NCI-H2029 treated with DMSO at 0.1 percent for 48 hours (cell line): ENCODE measurements around the gene SETD3.

Experiments used
- DNase-seq: peaks from one replicate; lab custom pipeline; 2025; lab: John Stamatoyannopoulos, UW

The SETD3 gene

DNA sequence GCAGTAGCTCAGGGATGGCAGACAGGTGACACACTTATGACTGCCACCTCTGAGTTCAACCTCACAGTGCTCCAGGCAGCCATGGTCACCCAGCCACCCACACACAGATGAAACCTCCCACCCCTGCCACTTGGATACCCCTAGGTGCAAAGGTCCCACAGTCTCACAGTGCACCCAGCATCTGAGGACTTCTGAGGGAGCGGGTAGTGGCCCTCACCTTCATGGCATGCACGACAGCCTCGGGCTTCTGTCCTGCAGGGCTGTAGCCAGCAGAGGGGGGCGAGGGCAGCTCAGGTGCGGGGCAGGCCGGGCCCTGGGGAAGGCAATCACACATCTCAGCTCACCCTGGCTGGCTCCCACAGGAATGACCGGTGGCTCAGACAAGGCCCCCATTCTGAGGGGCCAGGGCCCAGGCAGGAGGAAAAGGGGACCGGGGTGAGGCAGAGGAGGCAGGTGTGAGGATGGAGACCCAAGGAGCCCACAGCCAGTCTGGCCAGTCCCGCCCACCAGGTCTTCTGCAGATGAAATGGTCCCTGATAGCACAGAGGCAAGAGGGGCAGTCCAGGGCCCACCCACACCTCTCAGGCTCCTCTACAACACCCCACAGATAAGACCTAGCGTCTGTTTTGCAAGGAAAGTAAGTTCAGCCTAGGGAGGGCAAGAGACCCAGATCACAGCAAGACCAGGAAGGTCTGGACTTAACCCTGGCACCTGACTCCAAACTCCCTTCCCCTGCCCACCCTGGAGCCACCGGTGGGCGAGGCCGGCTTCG is 36.4 kb upstream of the SETD3 start:
- no peak for DNase-seq

DNA sequence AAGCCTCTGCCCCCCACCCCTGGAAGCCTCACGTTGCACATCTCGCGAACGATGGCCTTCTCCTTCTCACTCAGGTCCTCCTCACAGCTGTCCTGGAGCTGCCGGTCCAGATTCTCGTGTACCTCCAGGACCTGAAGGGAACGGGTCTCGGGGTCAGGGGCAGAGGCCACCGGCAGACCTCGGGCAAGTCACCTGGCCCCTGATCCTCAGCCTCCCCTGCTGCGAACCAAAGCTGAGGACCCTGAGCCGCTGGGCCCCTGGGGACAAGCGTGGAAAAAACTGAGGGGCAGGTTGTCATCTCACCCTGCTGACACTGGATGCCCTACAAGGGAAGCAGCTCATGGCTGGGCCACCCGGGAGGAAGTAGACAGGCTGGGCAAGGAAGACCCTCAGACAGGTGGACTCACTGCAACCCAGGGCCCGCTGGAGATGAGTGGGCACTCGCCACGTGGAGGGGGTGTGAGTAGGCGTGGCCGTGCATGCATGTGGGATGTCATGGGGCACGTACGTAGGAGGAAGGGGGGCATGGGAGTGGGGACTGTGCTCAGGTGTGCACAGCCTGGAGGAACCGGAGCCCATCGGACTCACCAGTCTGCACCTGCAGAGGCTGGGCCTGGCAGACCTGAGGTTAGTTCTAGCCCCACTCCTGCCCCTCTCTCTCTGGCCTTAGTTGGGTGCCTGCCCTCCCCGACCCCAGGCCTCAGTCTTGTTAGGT is 35.7 kb upstream of the SETD3 start:
- DNase-seq = no peak

DNA sequence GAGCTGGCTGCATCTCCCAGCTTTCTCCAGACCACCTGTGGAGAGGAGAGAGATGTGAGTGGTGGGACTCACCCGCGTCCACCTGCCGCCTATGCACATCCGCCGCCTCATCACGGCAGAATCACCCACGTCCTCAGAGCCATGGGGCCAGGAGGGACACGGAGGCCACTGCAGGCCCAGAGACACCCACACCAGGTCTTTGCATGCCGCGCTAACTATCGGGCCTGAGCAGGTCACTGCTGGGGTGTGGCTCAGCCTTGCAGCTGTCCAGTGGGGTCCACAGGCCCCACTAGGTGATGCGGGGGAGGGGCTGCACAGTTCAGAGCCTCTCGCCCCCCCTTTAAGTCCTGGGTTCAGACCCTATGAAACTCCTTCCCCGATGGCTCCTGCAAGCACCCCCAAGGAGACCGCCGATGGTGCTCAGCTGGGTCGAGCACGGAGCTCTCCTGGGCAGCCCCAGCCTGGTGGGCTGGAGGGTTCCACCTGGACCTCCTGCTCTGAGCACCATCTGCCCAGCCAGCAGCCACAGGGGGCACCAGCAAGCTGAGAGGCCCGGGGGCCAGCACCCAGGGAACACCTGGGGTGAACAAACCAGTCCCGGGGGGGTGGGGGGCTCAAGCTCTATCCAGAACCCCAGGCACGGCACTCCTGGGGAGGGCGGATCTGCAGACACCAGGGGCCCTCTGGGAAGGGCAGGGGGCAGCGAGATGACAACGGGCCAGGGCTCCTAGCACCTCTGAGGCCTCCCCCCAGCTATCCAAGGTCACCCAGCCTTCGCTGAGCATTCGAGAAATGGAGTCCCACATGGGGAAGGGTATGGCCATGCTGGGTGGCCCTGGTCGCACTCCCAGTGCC is 34.9 kb upstream of the SETD3 start:
- no peak for DNase-seq

DNA sequence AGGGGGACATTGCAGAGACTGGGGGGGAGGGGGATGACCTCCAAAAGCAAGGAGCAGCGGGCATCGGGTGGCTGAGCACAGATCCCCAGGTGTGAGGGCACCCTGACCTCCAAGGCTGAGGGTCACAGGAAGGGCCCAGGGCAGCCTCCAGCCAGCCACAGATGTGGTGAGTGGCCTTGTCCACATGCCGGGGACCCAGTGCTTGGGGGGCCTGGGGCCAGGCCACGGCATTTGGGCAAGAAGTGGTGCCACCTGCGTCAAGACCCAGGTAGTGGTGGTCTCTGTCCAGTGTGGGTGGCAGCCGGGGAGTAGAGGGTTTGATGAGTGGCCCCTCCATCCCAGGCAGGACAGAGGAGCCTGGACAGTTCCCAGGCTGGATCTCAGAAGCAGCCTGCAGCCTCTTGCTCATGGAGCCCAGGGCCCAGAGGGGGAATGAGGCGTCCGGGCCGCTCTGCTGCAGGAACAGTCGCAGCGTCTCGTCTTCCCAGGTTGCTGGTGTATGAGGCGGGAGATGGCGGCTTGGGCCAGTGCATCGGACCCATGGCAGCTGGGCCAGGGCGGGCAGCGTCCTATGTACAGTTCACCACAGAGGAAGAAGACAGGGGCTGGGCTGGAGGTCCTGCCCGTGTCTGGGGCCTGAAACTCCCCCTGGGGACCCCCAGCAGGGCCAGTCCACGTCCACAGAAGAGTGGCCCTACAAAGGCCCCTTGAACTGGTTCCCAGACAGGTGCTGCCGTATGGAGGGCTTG is 34.1 kb upstream of the SETD3 start:
- no peak for DNase-seq

DNA sequence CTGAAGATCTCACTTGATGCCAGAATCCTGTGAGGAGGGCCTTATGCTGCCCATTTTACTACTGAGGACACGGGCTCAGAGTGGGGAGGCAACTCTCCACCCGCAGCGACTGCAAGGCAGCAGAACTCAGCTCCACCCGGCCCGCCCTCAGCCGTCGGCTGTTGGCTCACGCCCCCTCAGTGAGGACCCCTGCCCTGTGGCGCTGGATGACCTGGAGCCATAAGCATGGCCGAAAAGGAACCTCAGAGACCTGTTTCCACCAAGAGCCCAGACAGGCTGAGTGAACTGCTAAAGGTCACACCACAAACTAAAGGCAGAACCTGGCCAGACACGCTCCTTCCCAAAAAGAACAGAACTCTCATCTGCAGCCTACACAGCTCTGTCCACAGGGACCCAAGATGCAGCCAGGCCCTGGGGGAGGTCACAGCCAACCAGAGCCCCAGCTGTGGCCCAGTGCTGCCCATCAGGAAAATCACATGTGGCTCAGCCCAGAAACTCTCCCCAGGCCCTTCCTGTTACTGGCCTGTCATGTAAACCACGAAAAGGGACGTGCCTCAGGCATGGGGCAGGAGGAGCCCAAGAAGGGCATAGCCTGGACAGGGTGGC is 33.4 kb upstream of the SETD3 start:
- no peak for DNase-seq

DNA sequence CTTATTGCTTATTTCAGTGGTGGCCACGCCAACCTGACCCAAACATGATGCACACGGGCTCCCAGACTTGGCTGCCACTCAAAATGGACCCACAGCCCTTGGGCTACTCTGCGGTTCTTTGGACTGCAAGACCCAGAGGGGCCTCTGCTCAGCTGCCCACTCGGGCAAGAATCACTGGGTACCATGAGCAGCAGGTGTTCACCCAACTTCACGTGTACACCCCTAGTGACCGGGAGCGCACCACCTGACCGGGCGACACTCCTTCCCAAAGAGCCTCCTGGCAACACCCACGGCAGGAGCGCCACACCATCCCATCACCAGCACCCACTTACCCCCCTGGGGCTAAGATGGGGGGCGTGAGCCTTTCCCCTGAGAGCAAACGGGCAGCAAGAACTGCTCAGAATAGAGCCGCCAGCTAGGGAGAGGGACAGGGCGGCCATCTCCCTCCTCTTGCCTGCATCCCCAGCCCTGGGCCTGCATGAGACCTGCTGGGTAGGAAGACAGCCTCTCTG is 32.6 kb upstream of the SETD3 start:
- DNase-seq = no peak

DNA sequence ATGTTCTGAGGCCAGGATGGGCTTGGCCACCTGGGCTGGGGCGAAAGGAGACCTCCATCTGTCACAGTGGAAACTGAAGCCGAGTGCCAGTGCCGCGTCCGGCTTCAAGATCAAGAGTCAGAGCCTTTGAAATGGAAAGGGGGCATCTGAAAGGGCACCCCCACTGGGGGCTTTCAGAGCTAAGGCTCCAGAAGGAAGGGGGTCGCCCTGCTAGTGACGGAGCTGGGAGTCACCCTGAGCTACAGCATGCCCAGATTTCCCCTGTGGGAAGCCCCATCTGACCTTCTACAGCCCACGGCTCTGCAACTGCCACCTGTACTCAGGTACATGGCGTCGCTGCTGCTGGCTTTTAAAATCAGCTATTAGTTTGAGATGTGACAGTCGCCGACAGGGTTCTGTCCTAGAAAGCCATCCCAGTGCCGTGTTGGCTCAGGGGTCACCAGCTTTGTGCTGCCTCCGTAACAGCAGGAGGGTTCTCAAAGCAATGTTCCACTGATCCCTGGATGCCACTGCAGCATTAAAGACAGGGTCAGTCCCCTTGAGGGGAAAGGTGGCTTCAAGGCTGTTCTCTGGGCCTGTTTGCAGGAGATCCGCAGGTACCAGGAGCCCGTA is 32.0 kb upstream of the SETD3 start:
- DNase-seq = no peak

DNA sequence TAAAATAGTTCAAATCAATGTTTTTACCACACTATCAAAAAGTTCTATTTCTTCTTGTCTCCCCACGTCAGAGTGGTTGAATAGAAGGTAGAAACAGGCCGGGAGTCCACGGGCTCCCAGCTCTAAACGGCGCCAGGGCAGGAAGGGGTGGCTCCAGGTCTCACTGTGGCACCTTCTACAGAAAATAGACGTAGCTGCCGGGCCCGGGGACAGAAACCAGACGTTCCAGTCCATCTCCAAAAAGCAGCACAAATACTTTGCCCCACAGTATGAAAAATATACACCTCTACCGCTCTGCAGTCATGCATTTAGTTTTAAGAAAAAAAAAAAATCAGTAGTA is 31.4 kb upstream of the SETD3 start:
- no peak for DNase-seq

DNA sequence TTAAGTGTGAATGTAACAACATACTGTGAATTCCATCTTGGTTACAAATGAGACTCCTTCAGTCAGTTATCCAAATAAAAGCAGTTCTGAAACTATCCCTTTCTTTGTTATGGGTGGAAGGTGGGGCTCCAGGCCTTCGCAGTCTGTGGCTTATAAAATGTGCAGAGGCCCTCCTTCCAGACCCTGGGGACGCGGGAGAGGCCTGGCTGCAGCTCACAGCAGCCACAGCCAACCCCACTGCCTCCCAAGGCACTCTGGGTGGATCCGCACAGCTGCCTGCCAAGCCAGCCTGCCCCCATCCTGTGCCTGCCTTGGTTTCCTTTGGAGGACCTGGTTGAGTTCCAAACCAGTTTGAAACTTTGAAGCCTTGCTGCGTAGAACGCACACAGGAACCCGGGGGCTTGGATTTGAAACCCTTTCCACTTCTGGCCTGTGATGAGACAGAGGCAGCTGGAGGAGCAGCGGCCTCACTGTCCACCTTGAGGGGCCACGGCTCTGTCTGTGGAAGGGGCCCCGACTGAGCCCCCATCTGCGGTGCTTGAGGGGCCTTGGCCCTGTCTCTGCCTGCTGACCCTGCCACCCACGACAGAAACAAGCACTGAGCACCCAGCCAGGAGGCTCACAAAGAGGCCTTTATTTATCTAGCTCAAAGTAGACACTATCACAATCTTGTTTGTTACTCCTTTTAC is 30.9 kb upstream of the SETD3 start:
- DNase-seq = no peak

DNA sequence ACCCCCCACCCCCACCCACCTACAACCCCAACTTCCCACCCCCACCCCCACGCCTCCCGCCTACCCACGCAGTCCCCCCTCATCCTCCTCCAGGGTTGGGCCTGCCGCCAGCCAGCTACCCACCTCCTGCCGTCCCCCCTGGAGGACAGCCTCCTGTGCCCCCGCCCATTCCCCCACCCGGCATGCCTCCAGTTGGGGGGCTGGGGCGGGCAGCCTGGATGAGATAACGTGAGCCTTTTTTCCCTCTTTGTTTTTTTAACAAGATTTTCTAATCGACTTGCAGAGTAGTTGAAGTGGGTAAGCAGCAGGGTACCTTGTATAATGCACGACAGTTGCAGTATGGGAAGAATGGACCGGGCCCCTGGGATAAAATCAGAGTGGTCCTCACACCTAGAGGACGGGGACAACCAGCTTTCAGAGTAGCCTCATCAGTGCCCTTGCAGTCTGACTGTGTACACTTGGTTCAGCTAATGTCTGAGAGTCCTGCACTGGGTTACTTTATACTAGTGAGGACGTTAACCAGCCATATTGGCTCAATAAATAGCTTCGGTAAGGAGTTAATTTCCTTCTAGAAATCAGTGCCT is 30.0 kb upstream of the SETD3 start:
- DNase-seq = no peak

DNA sequence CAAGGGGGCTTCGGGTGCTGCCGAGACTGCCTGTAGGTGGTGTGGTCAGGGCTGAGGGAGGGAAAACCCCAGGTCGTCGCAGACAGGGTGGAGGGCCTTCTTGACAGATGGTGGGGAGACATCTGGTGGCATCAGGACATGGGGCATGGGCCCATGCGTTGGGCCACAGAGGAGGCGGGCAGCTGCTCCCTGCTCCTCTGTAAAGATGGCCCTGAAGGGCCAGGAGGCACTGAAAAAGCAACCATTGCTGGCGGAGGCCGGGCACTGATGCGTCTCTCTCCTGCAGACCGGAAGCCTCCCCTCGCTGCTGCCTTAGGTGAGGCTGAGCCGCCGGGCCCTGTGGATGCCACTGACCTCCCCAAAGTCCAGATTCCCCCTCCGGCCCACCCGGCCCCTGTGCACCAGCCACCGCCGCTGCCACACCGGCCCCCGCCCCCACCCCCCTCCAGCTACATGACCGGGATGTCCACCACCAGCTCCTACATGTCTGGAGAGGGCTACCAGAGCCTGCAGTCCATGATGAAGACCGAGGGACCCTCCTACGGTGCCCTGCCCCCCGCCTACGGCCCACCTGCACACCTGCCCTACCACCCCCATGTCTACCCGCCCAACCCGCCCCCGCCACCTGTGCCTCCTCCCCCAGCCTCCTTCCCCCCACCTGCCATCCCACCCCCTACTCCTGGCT is 29.4 kb upstream of the SETD3 start:
- no peak for DNase-seq

DNA sequence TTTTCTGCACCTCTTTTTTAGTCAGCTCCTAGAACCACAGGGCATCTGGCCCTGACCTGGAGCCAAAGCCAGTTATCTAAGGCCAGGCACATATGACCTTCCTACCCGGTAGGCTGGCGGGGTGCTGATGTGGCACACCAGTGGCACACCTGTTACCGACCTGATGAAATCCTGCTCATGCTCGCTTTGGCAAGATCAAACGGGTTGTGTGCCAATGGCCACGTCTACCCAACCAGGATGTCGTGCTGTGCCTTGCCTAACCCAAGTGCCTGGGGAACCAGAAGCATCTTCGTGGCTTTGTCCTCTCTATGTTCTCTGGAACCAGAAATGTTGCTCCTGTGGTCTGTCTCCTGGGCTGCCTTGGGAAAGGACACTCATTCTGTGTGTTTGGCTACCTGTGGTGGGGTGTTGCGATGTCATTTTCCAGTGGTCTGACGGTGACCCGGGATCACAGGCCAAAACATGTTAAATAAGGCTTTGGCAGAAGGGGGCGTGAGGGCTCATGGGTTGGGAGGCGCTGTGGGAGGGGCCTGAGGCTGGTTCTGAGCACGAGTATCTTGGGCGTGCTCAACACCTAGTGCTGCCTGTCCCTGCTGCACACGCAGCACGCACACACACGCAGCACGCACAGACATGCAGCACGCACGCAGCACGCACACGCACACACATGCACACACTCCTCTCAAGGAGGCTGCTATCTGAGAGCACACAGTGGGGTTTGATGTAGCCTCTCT is 28.4 kb upstream of the SETD3 start:
- DNase-seq = no peak

DNA sequence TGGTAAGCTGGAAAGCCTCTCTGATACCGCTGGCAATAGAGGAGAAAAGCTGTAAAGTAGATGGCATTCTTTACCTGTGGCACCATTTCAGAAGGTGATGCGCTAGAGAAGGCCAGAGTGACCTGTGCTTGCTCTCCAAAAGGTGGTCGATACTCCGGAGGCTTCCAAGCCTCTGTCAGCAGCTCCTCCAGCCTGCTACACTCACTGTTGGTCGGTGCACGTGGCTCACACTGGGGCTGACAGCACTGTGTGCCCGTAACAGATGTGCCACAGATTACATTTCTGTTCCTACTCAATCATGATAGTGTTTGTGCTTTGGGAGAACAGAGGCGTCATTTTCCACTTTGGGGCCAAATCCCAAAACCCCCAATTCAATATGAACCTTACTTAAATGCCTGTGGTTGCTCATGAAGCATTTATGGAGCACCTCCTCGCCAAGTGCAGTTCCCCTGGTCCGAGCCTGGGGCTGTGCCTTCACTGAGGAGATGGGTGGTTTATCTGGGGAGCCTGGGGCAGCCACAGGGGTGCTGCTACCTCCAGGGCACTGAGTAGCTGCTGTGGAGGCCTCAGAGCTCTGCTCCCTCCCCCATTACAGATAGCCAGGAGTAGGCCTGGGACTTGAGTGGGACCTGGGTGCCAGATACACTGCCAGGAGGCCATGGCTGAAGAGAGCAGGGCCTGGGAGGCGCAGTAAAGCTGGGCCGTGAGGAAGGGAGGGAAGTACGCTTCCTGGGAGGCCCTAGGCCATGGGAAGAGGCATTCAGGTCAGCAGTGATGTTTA is 27.4 kb upstream of the SETD3 start:
- DNase-seq = no peak

DNA sequence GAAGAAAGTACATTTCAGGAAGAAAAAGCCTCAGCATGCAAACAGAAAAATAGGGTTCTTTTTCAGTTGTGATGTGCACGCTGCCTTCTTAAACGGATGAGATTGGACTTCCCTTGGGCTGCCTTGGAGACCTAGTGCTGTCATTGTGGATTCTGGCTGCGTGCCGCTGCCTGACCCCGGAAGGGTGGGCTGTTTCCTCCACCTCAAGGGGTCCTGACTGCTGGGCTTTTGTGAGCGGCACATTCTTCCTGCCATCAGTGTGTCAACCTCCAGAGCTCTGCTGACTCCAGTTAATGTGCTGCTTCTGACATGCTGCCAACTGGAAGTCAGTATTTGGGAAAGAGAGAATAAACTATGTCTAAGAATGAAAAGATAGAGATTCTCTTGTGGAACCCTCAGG is 25.6 kb upstream of the SETD3 start:
- DNase-seq = no peak

DNA sequence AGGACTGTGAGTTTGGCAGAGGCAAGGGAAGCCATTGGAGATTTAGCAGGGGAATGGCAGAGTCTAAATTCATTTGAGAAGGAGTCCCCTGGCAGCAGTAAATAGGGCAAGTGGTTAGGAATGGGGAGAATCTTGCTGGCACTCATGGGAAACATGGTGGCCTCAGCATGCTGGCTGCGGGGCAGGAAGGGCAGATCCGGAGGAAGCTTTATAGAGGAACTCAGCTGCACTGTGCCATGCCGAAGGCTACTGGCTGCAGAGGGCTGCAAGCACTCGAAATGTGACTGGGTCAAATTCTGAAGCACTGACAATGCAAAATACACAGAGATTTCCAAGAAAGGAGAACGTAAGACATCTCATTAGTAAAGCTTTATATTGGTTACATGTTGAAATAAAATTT is 24.4 kb upstream of the SETD3 start:
- DNase-seq = no peak

DNA sequence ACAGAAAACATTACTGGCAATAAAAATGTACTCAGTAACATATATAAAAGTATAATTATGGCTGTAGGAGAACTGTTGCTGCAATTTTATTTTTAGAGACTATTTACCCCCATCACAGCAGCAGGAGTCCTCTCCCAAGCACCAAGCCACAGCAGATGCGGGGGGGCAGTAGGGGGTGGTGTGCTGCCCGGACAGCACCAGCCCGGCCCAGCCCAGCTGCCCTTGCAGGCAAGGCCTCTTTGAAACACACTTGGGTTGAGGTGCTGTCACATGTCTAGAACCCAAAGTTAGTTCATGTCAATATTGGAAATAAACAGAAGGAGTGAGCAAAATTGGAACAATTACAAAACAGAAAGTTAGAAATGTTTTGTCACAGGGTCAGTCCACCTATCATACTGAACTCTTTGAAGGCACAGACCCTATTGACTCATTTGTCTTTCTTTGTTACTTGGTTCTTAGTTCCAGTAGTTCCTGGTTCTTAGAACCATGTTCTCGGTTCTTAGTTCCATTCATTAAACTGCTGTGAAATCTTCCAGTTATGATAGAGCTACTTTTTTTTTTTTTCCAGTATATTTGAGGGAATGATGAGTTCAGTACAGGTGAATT is 23.3 kb upstream of the SETD3 start:
- no peak for DNase-seq

DNA sequence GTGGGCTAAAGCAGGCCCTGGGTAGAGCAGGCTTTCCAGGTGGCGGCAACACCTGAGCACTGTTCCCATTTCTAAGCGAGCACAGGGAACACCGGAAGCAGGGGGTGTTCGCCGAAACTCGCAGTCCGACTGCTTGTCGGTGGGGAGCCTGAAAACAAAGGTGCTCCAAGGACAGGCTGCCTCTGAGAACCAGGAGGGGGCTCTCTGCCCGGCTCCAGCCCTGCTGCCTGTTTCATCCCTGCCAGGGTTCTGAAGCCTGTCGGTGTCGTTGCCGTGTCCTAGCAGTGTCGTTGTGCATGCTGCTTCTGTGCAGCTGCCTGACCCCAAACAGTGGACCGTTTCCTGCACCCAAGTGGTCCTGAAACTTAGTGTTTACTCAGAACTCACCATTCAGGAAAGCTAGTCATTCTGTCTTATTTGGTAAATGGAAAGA is 22.3 kb upstream of the SETD3 start:
- no peak for DNase-seq

DNA sequence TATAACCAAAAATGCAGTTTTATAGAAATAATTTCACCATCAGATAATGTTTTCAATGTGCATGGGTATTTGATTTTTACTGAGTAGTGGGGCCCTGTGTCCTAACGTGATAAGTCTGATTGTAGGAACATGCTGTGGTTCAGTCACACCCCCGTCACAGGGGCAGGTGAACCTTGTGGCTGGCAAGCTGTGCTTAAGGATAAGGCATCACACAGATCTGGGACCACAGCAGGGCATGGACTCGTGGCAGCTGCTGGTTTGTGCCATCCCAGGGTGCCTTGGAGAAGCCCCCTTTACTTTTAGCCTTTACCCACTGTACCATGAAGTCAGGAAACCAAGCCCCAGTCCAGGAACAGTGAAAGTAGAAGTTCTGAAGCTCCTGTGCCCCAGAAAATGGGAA is 17.2 kb upstream of the SETD3 start:
- DNase-seq = no peak
